GM12878 (cell line): Measurements from ENCODE around the gene PLCG2. TPM values are rescaled to one million over a fixed set of nuclear protein-coding genes. Genes with fewer than 3 reads are reported as not detected.
A peak's percentile ranks its signal among the peaks of the same experiment; 100 is the strongest.

ENCODE experiments used
- ATAC-seq: fragments of 200-7000 bp; cut with Tn5 transposase; 3 replicates; pipeline ENCODE4 v1.9.1; 2020; ENCODE audit warnings: mild to moderate bottlenecking, moderate library complexity
- BruUV-seq: library from RNA; stranded (reverse); fragments of 400-500 nt; replicated peaks from 2 replicates; lab custom pipeline; 2021; lab: Mats Ljungman, UMichigan
- CTCF ChIA-PET: fragments of 300-600 bp; sonication (Branson Sonifier 250); formaldehyde crosslinking; extraction: SDS; loops from one replicate; lab custom pipeline; 2021; ENCODE audit warnings: inconsistent platforms; lab: Yijun Ruan, JAX
- POLR2A ChIA-PET: fragments of 350-600 bp; formaldehyde crosslinking; extraction: SDS; loops from one replicate; lab custom pipeline; 2021; ENCODE audit warnings: inconsistent platforms; lab: Charles Lee
- RAD21 ChIA-PET: fragments of 300-600 bp; sonication (Branson Sonifier 250); formaldehyde crosslinking; loops from one replicate; lab custom pipeline; 2023; ENCODE audit warnings: antibody characterized with exemption; ENCODE audit not compliant: unreplicated experiment; lab: Charles Lee
- SMC1A ChIA-PET: fragments of 300-600 bp; sonication (Branson Sonifier 250); formaldehyde crosslinking; loops from one replicate; lab custom pipeline; 2023; ENCODE audit not compliant: unreplicated experiment, uncharacterized antibody; lab: Charles Lee
- DNase-seq: peaks from one replicate; pipeline ENCODE4 v3.0.0-alpha.2; 2011; ENCODE audit warnings: low read depth, low spot score
- FAIRE-seq: peaks from 3 replicates; lab custom pipeline; 2011; peaks lifted over from hg19 to GRCh38; lab: Jason Lieb, UNC
- H2AFZ ChIP-seq: 2 replicates; pipeline ENCODE4 v1.6.0; 2011; ENCODE audit warnings: low read depth, low read length, control low read depth; ENCODE audit not compliant: control insufficient read depth
- H3K27ac ChIP-seq: 2 replicates; pipeline ENCODE4 v1.5.1; 2011; ENCODE audit warnings: control low read depth; ENCODE audit not compliant: control insufficient read depth, insufficient read depth
- H3K27me3 ChIP-seq, 2 experiments: replicated peaks in 1 of 2; 2 replicates each; pipeline versions ENCODE4 v1.6.0 to v1.6.1; 2011; ENCODE audit warnings: low read length in 1 of 2; ENCODE audit not compliant: control insufficient read depth in 2 of 2, insufficient read depth in 2 of 2
- H3K36me3 ChIP-seq, 2 experiments: 2 replicates each; pipeline ENCODE4 v1.5.1; 2011; ENCODE audit warnings: low read length in 1 of 2; ENCODE audit not compliant: control insufficient read depth in 2 of 2, insufficient read depth in 2 of 2
- H3K4me1 ChIP-seq: 2 replicates; pipeline ENCODE4 v1.6.1; 2011; ENCODE audit warnings: mild to moderate bottlenecking, low read length, moderate library complexity, mixed read lengths; ENCODE audit not compliant: control insufficient read depth, insufficient read depth
- H3K4me2 ChIP-seq: 2 replicates; pipeline ENCODE4 v1.6.0; 2011; ENCODE audit warnings: control low read depth; ENCODE audit not compliant: control insufficient read depth, insufficient read depth
- H3K4me3 ChIP-seq: fragments of 200-600 bp; sonication (generic); 2 replicates; pipeline ENCODE4 v1.5.1; 2016
- H3K79me2 ChIP-seq: 2 replicates; pipeline ENCODE4 v1.6.0; 2011; ENCODE audit warnings: low read length; ENCODE audit not compliant: control insufficient read depth, insufficient read depth
- H3K9ac ChIP-seq: 2 replicates; pipeline ENCODE4 v1.8.0; 2011; ENCODE audit warnings: low read length, control low read depth, mixed read lengths; ENCODE audit not compliant: control insufficient read depth, insufficient read depth
- H3K9me3 ChIP-seq: replicated peaks from 3 replicates; pipeline ENCODE4 v1.5.1; 2011; ENCODE audit warnings: mild to moderate bottlenecking, low read length; ENCODE audit not compliant: control insufficient read depth, insufficient read depth
- H4K20me1 ChIP-seq: 2 replicates; pipeline ENCODE4 v1.6.0; 2011; ENCODE audit not compliant: control insufficient read depth, insufficient read depth
- PAX8 ChIP-seq: fragments of 450-650 bp; IDR thresholded peaks from 2 replicates; pipeline ENCODE4 v1.6.1; 2017; ENCODE audit warnings: mild to moderate bottlenecking, moderate library complexity
- POLR2AphosphoS5 ChIP-seq: IDR thresholded peaks from 2 replicates; pipeline ENCODE4 v1.6.1; 2011; ENCODE audit warnings: mild to moderate bottlenecking, low read length, inconsistent platforms
- RBBP5 ChIP-seq: fragments of 200-600 bp; sonication (generic); conservative IDR thresholded peaks from 2 replicates; pipeline ENCODE4 v1.6.1; 2016
- SMAD5 ChIP-seq: IDR thresholded peaks from 2 replicates; pipeline ENCODE4 v1.6.1; 2016; ENCODE audit warnings: antibody characterized with exemption, low read depth
- ZNF622 ChIP-seq: fragments of 450-650 bp; IDR thresholded peaks from 2 replicates; pipeline ENCODE4 v1.6.1; 2017; ENCODE audit warnings: mild to moderate bottlenecking, inconsistent platforms
- whole genome bisulfite sequencing: methylation state at CpG from one replicate; pipeline ENCODE4 v1.1.6; 2016; ENCODE audit warnings: low lambda C conversion rate; ENCODE audit not compliant: insufficient replicate concordance, insufficient coverage; ENCODE audit errors: missing lambda C conversion rate; 5-methylcytosine and 5-hydroxymethylcytosine counted together
- in situ Hi-C: fragments of 300-500 bp; cut with MboI; formaldehyde crosslinking; loops from 9 replicates; pipeline ENCODE4 v1.14.3; 2018; ENCODE audit warnings: mixed read lengths
- intact Hi-C: fragments of 100-400 bp; cut with micrococcal nuclease; formaldehyde crosslinking; loops from one replicate; pipeline ENCODE4 v1.14.2; 2022; ENCODE audit not compliant: unreplicated experiment
- polyA plus RNA-seq, 11 experiments: library from polyadenylated mRNA; depleted of rRNA in 4 of 11; unstranded in 6 of 11; stranded (reverse) in 5 of 11; fragments of >200 nt; fragmentation: Nextera tagmentation in 4 of 11; fragmentation: Illumina TruSeq in 1 of 11; extraction: Ambion mirVana in 4 of 11; extraction: Trizol in 1 of 11; gene quantifications; 1 replicate in 1 of 11; 2 replicates in 10 of 11; pipeline versions ENCODE4 v1.2.1 to v1.2.3, GENCODE V29; 2011 to 2016; ENCODE audit warnings: inconsistent platforms in 2 of 11, missing spikeins in 2 of 11, low read depth in 1 of 11
- total RNA-seq, 4 experiments: library from RNA; depleted of rRNA in 3 of 4; stranded (reverse); fragments of >200 nt in 3 of 4; fragmentation: Illumina TruSeq in 1 of 4; extraction: Trizol in 1 of 4; gene quantifications; 2 replicates each; pipeline versions ENCODE4 v1.2.1 to v1.2.3, GENCODE V29; 2013 to 2021
- TF ChIP-seq, protein P1 (sequence below): fragments of 450-650 bp; IDR thresholded peaks from 2 replicates; pipeline ENCODE4 v1.6.1; 2014; ENCODE audit warnings: mild to moderate bottlenecking
- TF ChIP-seq, protein P2 (sequence below): IDR thresholded peaks from 2 replicates; pipeline ENCODE4 v1.6.1; 2012; ENCODE audit warnings: low read length, inconsistent platforms

PLCG2 gene
- total and polyA plus RNA-seq, 10 of the 15 experiments (the other 5 are each of a cell fraction or from before 2014, with no cell fraction given): 47.6 to 256 (median 149) TPM

GRCh38 chr16:81967358-81967757 is 188.3 kb downstream of the PLCG2 start:
- TF ChIP-seq, protein P1, sequence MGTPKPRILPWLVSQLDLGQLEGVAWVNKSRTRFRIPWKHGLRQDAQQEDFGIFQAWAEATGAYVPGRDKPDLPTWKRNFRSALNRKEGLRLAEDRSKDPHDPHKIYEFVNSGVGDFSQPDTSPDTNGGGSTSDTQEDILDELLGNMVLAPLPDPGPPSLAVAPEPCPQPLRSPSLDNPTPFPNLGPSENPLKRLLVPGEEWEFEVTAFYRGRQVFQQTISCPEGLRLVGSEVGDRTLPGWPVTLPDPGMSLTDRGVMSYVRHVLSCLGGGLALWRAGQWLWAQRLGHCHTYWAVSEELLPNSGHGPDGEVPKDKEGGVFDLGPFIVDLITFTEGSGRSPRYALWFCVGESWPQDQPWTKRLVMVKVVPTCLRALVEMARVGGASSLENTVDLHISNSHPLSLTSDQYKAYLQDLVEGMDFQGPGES: no peak
- TF ChIP-seq, protein P2, sequence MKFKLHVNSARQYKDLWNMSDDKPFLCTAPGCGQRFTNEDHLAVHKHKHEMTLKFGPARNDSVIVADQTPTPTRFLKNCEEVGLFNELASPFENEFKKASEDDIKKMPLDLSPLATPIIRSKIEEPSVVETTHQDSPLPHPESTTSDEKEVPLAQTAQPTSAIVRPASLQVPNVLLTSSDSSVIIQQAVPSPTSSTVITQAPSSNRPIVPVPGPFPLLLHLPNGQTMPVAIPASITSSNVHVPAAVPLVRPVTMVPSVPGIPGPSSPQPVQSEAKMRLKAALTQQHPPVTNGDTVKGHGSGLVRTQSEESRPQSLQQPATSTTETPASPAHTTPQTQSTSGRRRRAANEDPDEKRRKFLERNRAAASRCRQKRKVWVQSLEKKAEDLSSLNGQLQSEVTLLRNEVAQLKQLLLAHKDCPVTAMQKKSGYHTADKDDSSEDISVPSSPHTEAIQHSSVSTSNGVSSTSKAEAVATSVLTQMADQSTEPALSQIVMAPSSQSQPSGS: no peak
- TF ChIP-seq POLR2AphosphoS5 (no peak), ZNF622 (no peak), PAX8 (no peak), SMAD5 (no peak), RBBP5 (no peak)
- in situ Hi-C loops: no loop called here
- ChIA-PET SMC1A (no interaction called here), CTCF (no interaction called here), RAD21 (no interaction called here), POLR2A (no interaction called here)
- Histone ChIP-seq H3K36me3 (no peaks in the 10 kb centered on the region), H3K27me3 (no peaks in the 10 kb centered on the region), H3K4me1 (no peaks in the 10 kb centered on the region), H3K9me3 (peaks cover 4% of the 10 kb centered on the region; the same call in 1 of the 3 replicates), H3K9ac (no peak overlapping the region), H4K20me1 (no peaks in the 10 kb centered on the region), H3K27ac (no peak overlapping the region), H2AFZ (no peak overlapping the region), H3K79me2 (no peaks in the 10 kb centered on the region), H3K4me2 (no peak overlapping the region), H3K4me3 (no peak overlapping the region)
- intact Hi-C loops: no loop called here
- no peak for FAIRE-seq
- ATAC-seq: peak; percentile 40; the same call in 2 of the 3 replicates
- WGBS: 35% methylated on average over 5 of the region's 5 CpGs
- BruUV-seq: no TSS peak
- no peak for DNase-seq
